SK-N-SH (cell line): ENCODE measurements around the gene GGCX. TPM values are rescaled to one million over a fixed set of nuclear protein-coding genes. Genes with fewer than 3 reads are reported as not detected.

Experiments
- CTCF ChIA-PET: fragments of 300-600, 350-600 bp; formaldehyde crosslinking; extraction: SDS; loops from one replicate; lab custom pipeline; 2021; lab: Yijun Ruan, JAX
- POLR2A ChIA-PET: fragments of 350-600 bp; sonication (Branson Sonifier 250); formaldehyde crosslinking; extraction: SDS; loops from one replicate; lab custom pipeline; 2020; ENCODE audit warnings: antibody characterized with exemption, inconsistent platforms; lab: Yijun Ruan, JAX
- DNase-seq: peaks from one replicate; pipeline ENCODE4 v3.0.0; 2012
- H2AFZ ChIP-seq: fragments of 200-600 bp; sonication (generic); 2 replicates; pipeline ENCODE4 v1.8.1; 2016; ENCODE audit warnings: antibody characterized with exemption, mild to moderate bottlenecking, low read depth
- H3F3A ChIP-seq: fragments of 200-600 bp; sonication (generic); replicated peaks from 2 replicates; pipeline ENCODE3; 2016; ENCODE audit warnings: antibody characterized with exemption, mild to moderate bottlenecking; ENCODE audit not compliant: insufficient read depth
- H3K27ac ChIP-seq, 2 experiments: fragments of 200-500 bp in 1 of 2; fragments of 200-600 bp in 1 of 2; sonication (Bioruptor generic) in 1 of 2; sonication (generic), shearing (Covaris generic) in 1 of 2; 2 replicates each; pipeline versions ENCODE4 v1.5.1 to v1.6.1; 2014 to 2016; ENCODE audit warnings: low read depth in 2 of 2, inconsistent platforms in 1 of 2, low read length in 1 of 2, mild to moderate bottlenecking in 1 of 2, mixed read lengths in 1 of 2
- H3K27me3 ChIP-seq: fragments of 200-600 bp; sonication (generic), shearing (Covaris generic); 2 replicates; pipeline ENCODE4 v1.6.1; 2016; ENCODE audit warnings: mixed run types; ENCODE audit not compliant: insufficient read depth
- H3K36me3 ChIP-seq, 2 experiments: fragments of 200-500 bp in 1 of 2; fragments of 200-600 bp in 1 of 2; sonication (Bioruptor generic) in 1 of 2; sonication (generic) in 1 of 2; replicated peaks in 1 of 2; 2 replicates each; pipeline versions ENCODE3 to v1.5.1; 2014 to 2016; ENCODE audit warnings: low read length in 1 of 2, mild to moderate bottlenecking in 1 of 2; ENCODE audit not compliant: insufficient read depth in 2 of 2, control insufficient read depth in 1 of 2
- H3K4me1 ChIP-seq, 2 experiments: fragments of 200-500 bp in 1 of 2; fragments of 200-600 bp in 1 of 2; sonication (Bioruptor generic) in 1 of 2; sonication (generic), shearing (Covaris generic) in 1 of 2; 2 replicates each; pipeline versions ENCODE4 v1.5.1 to v1.6.1; 2014 to 2016; ENCODE audit warnings: low read depth in 1 of 2, low read length in 1 of 2, mixed run types in 1 of 2; ENCODE audit not compliant: insufficient read depth in 2 of 2, control insufficient read depth in 1 of 2
- H3K4me2 ChIP-seq: fragments of 200-600 bp; sonication (generic), shearing (Covaris generic); 2 replicates; pipeline ENCODE4 v1.6.1; 2017; ENCODE audit warnings: mixed run types
- H3K4me3 ChIP-seq, 2 experiments: fragments of 200-500 bp in 1 of 2; fragments of 200-600 bp in 1 of 2; sonication (Bioruptor generic) in 1 of 2; sonication (generic), shearing (Covaris generic) in 1 of 2; 2 replicates each; pipeline versions ENCODE4 v1.5.1 to v1.8.1; 2014 to 2016; ENCODE audit warnings: low read depth in 2 of 2, inconsistent platforms in 1 of 2, low read length in 1 of 2, mild to moderate bottlenecking in 1 of 2, mixed read lengths in 1 of 2, moderate library complexity in 1 of 2
- H3K79me2 ChIP-seq: fragments of 200-600 bp; sonication (generic); 2 replicates; pipeline ENCODE4 v1.8.1; 2017; ENCODE audit warnings: mild to moderate bottlenecking; ENCODE audit not compliant: insufficient read depth
- H3K9ac ChIP-seq: fragments of 200-600 bp; sonication (generic); 2 replicates; pipeline ENCODE4 v1.6.1; 2017; ENCODE audit warnings: mixed run types
- H3K9me2 ChIP-seq: fragments of 200-600 bp; sonication (generic); 2 replicates; pipeline ENCODE4 v1.6.1; 2017; ENCODE audit warnings: mixed run types
- H3K9me3 ChIP-seq: fragments of 200-600 bp; sonication (generic); 2 replicates; pipeline ENCODE4 v1.6.1; 2017; ENCODE audit warnings: mixed run types, mild to moderate bottlenecking, moderate library complexity
- H4K20me1 ChIP-seq: fragments of 200-600 bp; sonication (generic); 2 replicates; pipeline ENCODE4 v1.6.1; 2017; ENCODE audit warnings: mild to moderate bottlenecking, mixed run types; ENCODE audit not compliant: insufficient read depth
- ELF1 ChIP-seq: IDR thresholded peaks from 2 replicates; pipeline ENCODE4 v1.4.0; 2012
- EP300 ChIP-seq, 2 experiments: IDR thresholded peaks; 2 replicates each; pipeline versions ENCODE4 v1.4.0 to v1.6.1; 2012; ENCODE audit warnings: borderline replicate concordance in 1 of 2, low read depth in 1 of 2, low read length in 1 of 2
- EZH2phosphoT487 ChIP-seq: fragments of 200-600 bp; sonication (generic); IDR thresholded peaks from 2 replicates; pipeline ENCODE4 v1.6.1; 2017; ENCODE audit warnings: low read depth, mixed run types, mild to moderate bottlenecking, antibody characterized with exemption, moderate library complexity, borderline replicate concordance
- FOSL2 ChIP-seq: IDR thresholded peaks from 2 replicates; pipeline ENCODE4 v1.4.0; 2012; ENCODE audit warnings: low read depth, mild to moderate bottlenecking, moderate library complexity, borderline replicate concordance
- GATA2 ChIP-seq: sonication (generic); formaldehyde crosslinking; IDR thresholded peaks from 2 replicates; pipeline ENCODE4 v1.5.0; 2020; ENCODE audit warnings: mild to moderate bottlenecking, missing genetic modification reagents
- JUND ChIP-seq: IDR thresholded peaks from 2 replicates; pipeline ENCODE4 v1.4.0; 2012
- MXI1 ChIP-seq: IDR thresholded peaks from 2 replicates; pipeline ENCODE4 v1.6.1; 2012; ENCODE audit warnings: mild to moderate bottlenecking, low read depth, low read length, improper control_type of control experiment
- NFIC ChIP-seq: IDR thresholded peaks from 2 replicates; pipeline ENCODE4 v1.4.0; 2012; ENCODE audit warnings: borderline replicate concordance
- POLR2AphosphoS5 ChIP-seq: IDR thresholded peaks from 2 replicates; pipeline ENCODE4 v1.6.1; 2012; ENCODE audit warnings: low read depth, low read length
- RAD21 ChIP-seq: IDR thresholded peaks from 2 replicates; pipeline ENCODE4 v1.6.1; 2012; ENCODE audit warnings: mild to moderate bottlenecking, low read length
- RCOR1 ChIP-seq: fragments of 150-350 bp; IDR thresholded peaks from 2 replicates; pipeline ENCODE4 v1.6.1; 2017; ENCODE audit warnings: antibody characterized with exemption, low read length
- RXRA ChIP-seq: IDR thresholded peaks from 2 replicates; pipeline ENCODE4 v1.4.0; 2012; ENCODE audit warnings: low read depth, mild to moderate bottlenecking, borderline replicate concordance
- SMC3 ChIP-seq: IDR thresholded peaks from 2 replicates; pipeline ENCODE4 v1.6.1; 2012; ENCODE audit warnings: low read depth, low read length, improper control_type of control experiment
- TAF1 ChIP-seq: IDR thresholded peaks from 2 replicates; pipeline ENCODE4 v1.6.1; 2012; ENCODE audit warnings: low read depth, mild to moderate bottlenecking, low read length, moderate library complexity, borderline replicate concordance
- TEAD4 ChIP-seq: IDR thresholded peaks from 2 replicates; pipeline ENCODE4 v1.4.0; 2012; ENCODE audit warnings: mild to moderate bottlenecking, borderline replicate concordance; ENCODE audit not compliant: insufficient read depth
- YY1 ChIP-seq: IDR thresholded peaks from 2 replicates; pipeline ENCODE4 v1.4.0; 2012; ENCODE audit warnings: low read depth, mild to moderate bottlenecking
- whole genome bisulfite sequencing: methylation state at CpG from one replicate; pipeline ENCODE4 v1.1.6; 2017; ENCODE audit warnings: low lambda C conversion rate; 5-methylcytosine and 5-hydroxymethylcytosine counted together
- polyA plus RNA-seq, 3 experiments: library from polyadenylated mRNA; depleted of rRNA; stranded (reverse); fragments of >200 nt; gene quantifications; 2 replicates each; pipeline ENCODE4 v1.2.3, GENCODE V29; 2012
- TF ChIP-seq, protein P1 (sequence below): IDR thresholded peaks from 2 replicates; pipeline ENCODE4 v1.4.0; 2012; ENCODE audit warnings: low read depth
- TF ChIP-seq, protein P2 (sequence below): fragments of 150-350 bp; IDR thresholded peaks from 2 replicates; pipeline ENCODE4 v1.6.1; 2016; ENCODE audit warnings: mild to moderate bottlenecking, low read depth, low read length
- TF ChIP-seq, protein P3 (sequence below): IDR thresholded peaks from 2 replicates; pipeline ENCODE4; 2012
- TF ChIP-seq, protein P4 (sequence below): IDR thresholded peaks from 2 replicates; pipeline ENCODE4 v1.4.0; 2012; ENCODE audit warnings: low read depth, borderline replicate concordance
- TF ChIP-seq, protein P5 (sequence below): fragments of 200-600 bp; sonication (generic); IDR thresholded peaks from 2 replicates; pipeline ENCODE4 v1.6.1; 2017; ENCODE audit warnings: antibody characterized with exemption, mild to moderate bottlenecking, moderate library complexity
- TF ChIP-seq, protein P6 (sequence below): IDR thresholded peaks from 2 replicates; pipeline ENCODE4 v1.4.0; 2012; ENCODE audit warnings: low read depth, borderline replicate concordance

GGCX gene
- polyA plus RNA-seq, 1 of the 3 experiments (the other 2 are of a cell fraction): 34.5 TPM

DNA sequence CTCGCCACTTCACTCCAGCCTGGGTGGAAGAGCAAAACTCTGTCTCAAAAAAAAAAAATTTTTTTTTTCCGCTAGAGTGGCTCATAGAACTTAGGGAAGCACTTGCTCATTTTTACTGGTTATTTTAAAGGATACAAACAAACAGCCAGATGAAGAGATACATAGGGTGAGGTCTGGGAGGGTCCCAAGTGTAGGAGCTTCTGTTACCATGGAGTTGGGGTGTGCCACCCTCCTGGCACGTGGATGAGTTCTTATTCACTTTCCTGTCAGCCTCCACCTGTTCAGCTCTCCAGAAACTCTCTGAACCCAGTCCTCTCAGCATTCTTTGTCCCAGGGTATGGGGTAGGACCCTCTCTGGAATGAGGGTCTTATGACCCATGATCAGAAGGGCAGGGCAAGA, 27.2 kb downstream of the GGCX start:
- no peak overlapping the region for H3K27ac ChIP-seq
- CTCF ChIA-PET: interaction anchor here (5.8 kb wide), 1 partner anchor 9 kb away, joined by 67 read pairs; no protein-coding TSS in a partner anchor
- POLR2A ChIA-PET: interaction anchor here (1.0 to 5.9 kb wide), 4 partner anchors 10 to 115 kb away, joined by 4 to 135 read pairs (median 4); no protein-coding TSS in a partner anchor
- no peak for TF ChIP-seq RXRA
- TF ChIP-seq ELF1: no peak
- TF ChIP-seq, protein P1, sequence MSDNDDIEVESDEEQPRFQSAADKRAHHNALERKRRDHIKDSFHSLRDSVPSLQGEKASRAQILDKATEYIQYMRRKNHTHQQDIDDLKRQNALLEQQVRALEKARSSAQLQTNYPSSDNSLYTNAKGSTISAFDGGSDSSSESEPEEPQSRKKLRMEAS: no peak
- TF ChIP-seq TAF1: no peak
- TF ChIP-seq YY1: no peak
- TF ChIP-seq, protein P2, sequence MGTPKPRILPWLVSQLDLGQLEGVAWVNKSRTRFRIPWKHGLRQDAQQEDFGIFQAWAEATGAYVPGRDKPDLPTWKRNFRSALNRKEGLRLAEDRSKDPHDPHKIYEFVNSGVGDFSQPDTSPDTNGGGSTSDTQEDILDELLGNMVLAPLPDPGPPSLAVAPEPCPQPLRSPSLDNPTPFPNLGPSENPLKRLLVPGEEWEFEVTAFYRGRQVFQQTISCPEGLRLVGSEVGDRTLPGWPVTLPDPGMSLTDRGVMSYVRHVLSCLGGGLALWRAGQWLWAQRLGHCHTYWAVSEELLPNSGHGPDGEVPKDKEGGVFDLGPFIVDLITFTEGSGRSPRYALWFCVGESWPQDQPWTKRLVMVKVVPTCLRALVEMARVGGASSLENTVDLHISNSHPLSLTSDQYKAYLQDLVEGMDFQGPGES: no peak
- TF ChIP-seq JUND: no peak
- TF ChIP-seq, protein P3, sequence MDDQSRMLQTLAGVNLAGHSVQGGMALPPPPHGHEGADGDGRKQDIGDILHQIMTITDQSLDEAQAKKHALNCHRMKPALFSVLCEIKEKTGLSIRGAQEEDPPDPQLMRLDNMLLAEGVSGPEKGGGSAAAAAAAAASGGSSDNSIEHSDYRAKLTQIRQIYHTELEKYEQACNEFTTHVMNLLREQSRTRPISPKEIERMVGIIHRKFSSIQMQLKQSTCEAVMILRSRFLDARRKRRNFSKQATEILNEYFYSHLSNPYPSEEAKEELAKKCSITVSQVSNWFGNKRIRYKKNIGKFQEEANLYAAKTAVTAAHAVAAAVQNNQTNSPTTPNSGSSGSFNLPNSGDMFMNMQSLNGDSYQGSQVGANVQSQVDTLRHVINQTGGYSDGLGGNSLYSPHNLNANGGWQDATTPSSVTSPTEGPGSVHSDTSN: no peak
- no peak for TF ChIP-seq MXI1
- no peak for TF ChIP-seq RCOR1
- TF ChIP-seq EZH2phosphoT487: no peak
- no peak for TF ChIP-seq GATA2 (CRISPR knock-in tag)
- no peak for TF ChIP-seq NFIC
- WGBS: 95% methylated on average over 3 of the region's 3 CpGs
- H4K20me1 ChIP-seq: no peaks in the 10 kb centered on the region
- H3K36me3 ChIP-seq: no peaks in the 10 kb centered on the region
- H3K9ac ChIP-seq: no peak overlapping the region
- H3K4me1 ChIP-seq: peaks cover 13 to 27% of the 10 kb centered on the region in 2 experiments; a peak in 3 of 4 replicates
- no peaks in the 10 kb centered on the region for H3K9me2 ChIP-seq
- H3K27me3 ChIP-seq: no peaks in the 10 kb centered on the region; the same call in 1 of the 2 replicates
- no peaks in the 10 kb centered on the region for H3F3A ChIP-seq
- no peak overlapping the region for H2AFZ ChIP-seq
- no peaks in the 10 kb centered on the region for H3K9me3 ChIP-seq
- H3K4me2 ChIP-seq: no peak overlapping the region
- DNase-seq: no peak
- no peak overlapping the region for H3K4me3 ChIP-seq
- peaks cover 24% of the 10 kb centered on the region for H3K79me2 ChIP-seq

DNA sequence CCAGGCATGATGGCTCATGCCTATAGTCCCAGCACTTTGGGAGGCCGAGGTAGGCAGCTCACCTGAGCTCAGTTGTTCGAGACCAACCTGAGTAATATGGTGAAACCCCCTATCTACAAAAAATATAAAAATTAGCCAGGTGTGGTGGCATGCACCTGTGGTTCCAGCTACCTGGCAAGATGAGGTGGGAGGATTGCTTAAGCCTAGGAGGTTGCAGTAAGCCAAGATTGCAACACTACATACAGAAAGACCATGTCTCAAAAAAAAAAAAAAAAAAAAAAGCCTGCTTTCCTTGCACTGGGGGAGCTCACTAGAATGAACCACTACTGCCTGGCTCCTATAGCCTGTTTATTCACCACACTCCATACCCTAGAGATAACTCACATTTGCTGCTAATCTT, 29.7 kb downstream of the GGCX start:
- POLR2A ChIA-PET: no interaction called here
- Histone ChIP-seq H3K36me3 (no peaks in the 10 kb centered on the region), H2AFZ (no peak overlapping the region), H3K4me2 (no peak overlapping the region), H3K9me3 (no peaks in the 10 kb centered on the region), H3K79me2 (peaks cover 5% of the 10 kb centered on the region; the same call in 1 of the 2 replicates), H3K4me1 (peaks cover 3 to 11% of the 10 kb centered on the region in 2 experiments; a peak in 3 of 4 replicates), H3K9me2 (no peaks in the 10 kb centered on the region), H3K9ac (no peak overlapping the region), H3F3A (no peaks in the 10 kb centered on the region), H3K27ac (no peak overlapping the region), H3K27me3 (no peaks in the 10 kb centered on the region; the same call in 1 of the 2 replicates), H3K4me3 (no peak overlapping the region), H4K20me1 (no peaks in the 10 kb centered on the region)
- DNase-seq: no peak
- CTCF ChIA-PET: interaction anchor here (1.2 to 1.8 kb wide), 2 partner anchors 93 to 110 kb away, joined by 3 to 7 read pairs; no protein-coding TSS in a partner anchor
- 69% methylated on average over 2 of the region's 2 CpGs for WGBS
- TF ChIP-seq POLR2AphosphoS5 (no peak), FOSL2 (no peak), SMC3 (no peak), RCOR1 (no peak), TEAD4 (no peak), EP300 (IDR thresholded peaks at IDR 0.05; ENCODE audit: borderline replicate concordance in 1 of 2, low read depth in 1 of 2, low read length in 1 of 2) (no peak), EZH2phosphoT487 (no peak), ELF1 (no peak), RAD21 (no peak)
- TF ChIP-seq, protein P4, sequence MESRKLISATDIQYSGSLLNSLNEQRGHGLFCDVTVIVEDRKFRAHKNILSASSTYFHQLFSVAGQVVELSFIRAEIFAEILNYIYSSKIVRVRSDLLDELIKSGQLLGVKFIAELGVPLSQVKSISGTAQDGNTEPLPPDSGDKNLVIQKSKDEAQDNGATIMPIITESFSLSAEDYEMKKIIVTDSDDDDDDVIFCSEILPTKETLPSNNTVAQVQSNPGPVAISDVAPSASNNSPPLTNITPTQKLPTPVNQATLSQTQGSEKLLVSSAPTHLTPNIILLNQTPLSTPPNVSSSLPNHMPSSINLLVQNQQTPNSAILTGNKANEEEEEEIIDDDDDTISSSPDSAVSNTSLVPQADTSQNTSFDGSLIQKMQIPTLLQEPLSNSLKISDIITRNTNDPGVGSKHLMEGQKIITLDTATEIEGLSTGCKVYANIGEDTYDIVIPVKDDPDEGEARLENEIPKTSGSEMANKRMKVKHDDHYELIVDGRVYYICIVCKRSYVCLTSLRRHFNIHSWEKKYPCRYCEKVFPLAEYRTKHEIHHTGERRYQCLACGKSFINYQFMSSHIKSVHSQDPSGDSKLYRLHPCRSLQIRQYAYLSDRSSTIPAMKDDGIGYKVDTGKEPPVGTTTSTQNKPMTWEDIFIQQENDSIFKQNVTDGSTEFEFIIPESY: no peak
- TF ChIP-seq, protein P5, sequence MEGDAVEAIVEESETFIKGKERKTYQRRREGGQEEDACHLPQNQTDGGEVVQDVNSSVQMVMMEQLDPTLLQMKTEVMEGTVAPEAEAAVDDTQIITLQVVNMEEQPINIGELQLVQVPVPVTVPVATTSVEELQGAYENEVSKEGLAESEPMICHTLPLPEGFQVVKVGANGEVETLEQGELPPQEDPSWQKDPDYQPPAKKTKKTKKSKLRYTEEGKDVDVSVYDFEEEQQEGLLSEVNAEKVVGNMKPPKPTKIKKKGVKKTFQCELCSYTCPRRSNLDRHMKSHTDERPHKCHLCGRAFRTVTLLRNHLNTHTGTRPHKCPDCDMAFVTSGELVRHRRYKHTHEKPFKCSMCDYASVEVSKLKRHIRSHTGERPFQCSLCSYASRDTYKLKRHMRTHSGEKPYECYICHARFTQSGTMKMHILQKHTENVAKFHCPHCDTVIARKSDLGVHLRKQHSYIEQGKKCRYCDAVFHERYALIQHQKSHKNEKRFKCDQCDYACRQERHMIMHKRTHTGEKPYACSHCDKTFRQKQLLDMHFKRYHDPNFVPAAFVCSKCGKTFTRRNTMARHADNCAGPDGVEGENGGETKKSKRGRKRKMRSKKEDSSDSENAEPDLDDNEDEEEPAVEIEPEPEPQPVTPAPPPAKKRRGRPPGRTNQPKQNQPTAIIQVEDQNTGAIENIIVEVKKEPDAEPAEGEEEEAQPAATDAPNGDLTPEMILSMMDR: no peak
- TF ChIP-seq, protein P6, sequence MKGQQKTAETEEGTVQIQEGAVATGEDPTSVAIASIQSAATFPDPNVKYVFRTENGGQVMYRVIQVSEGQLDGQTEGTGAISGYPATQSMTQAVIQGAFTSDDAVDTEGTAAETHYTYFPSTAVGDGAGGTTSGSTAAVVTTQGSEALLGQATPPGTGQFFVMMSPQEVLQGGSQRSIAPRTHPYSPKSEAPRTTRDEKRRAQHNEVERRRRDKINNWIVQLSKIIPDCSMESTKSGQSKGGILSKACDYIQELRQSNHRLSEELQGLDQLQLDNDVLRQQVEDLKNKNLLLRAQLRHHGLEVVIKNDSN: no peak
